ENCODE data around the gene CARD9. TPM values are rescaled to one million over a fixed set of nuclear protein-coding genes. Genes with fewer than 3 reads are reported as not detected.
"Not testable (repeated sequence)": the region's sequence is repeated elsewhere in the genome, so short reads cannot be mapped to it uniquely, and the experiment has no call there.

CARD9 gene
- total and polyA plus RNA-seq, 11 donors = 0.30 to 7.1 (median 0.77) TPM

- H3K36me3 ChIP-seq = peaks cover 0 to 55% (median 50%) of the 10 kb centered on the region in 9 donors
- ATAC-seq = no peak
- H3K27me3 ChIP-seq = no peaks in the 10 kb centered on the region
- TF ChIP-seq POLR2A (IDR thresholded peaks at IDR 0.05) = no peak
- no peak for TF ChIP-seq CTCF (IDR thresholded peaks at IDR 0.05)
- no peak for DNase-seq
- H3K4me1 ChIP-seq = peaks cover 2 to 49% (median 24%) of the 10 kb centered on the region in 12 donors
- intact Hi-C loops (cut with DNase I) = loop anchor here in 1 of 10 donors (10.0 kb wide), 1 partner anchor 73 kb away; no protein-coding TSS in a partner anchor
- H3K4me3 ChIP-seq = no peak overlapping the region
- WGBS, 4 donors = 74 to 90% (median 85%) methylated on average over 7 of the region's 7 CpGs
- H3K9me3 ChIP-seq = no peaks in the 10 kb centered on the region
- H3K27ac ChIP-seq = no peak overlapping the region
Measured at GRCh38 chr9:136407911-136408310, 34.4 kb upstream of the CARD9 start.

GRCh38 chr9:136407061-136407460, 33.6 kb upstream of the CARD9 start:
- not testable (repeated sequence) for H3K9me3 ChIP-seq, H3K4me3 ChIP-seq, H3K27me3 ChIP-seq, H3K27ac ChIP-seq, DNase-seq, ATAC-seq
- Histone ChIP-seq H3K4me1 (peaks cover 2 to 45% (median 22%) of the 10 kb centered on the region in 12 donors), H3K36me3 (peaks cover 0 to 53% (median 50%) of the 10 kb centered on the region in 9 donors)
- WGBS, 4 donors = 92 to 94% (median 93%) methylated on average over 28 of the region's 28 CpGs
- intact Hi-C loops (cut with DNase I) = loop anchor here in 1 of 10 donors (10.0 kb wide), 1 partner anchor 72 kb away; no protein-coding TSS in a partner anchor

GRCh38 chr9:136405904-136406303, 32.4 kb upstream of the CARD9 start:
- H3K27ac ChIP-seq, DNase-seq, H3K27me3 ChIP-seq, H3K4me3 ChIP-seq, ATAC-seq, H3K9me3 ChIP-seq: not testable (repeated sequence)
- intact Hi-C loops (cut with DNase I) = loop anchor here in 1 of 10 donors (10.0 kb wide), 1 partner anchor 71 kb away; no protein-coding TSS in a partner anchor
- 85 to 94% (median 91%) methylated on average over 10 of the region's 10 CpGs for WGBS, 4 donors
- Histone ChIP-seq H3K4me1 (peaks cover 0 to 34% (median 11%) of the 10 kb centered on the region in 12 donors), H3K36me3 (peaks cover 0 to 58% (median 51%) of the 10 kb centered on the region in 9 donors)

- peaks cover 0 to 58% (median 51%) of the 10 kb centered on the region in 9 donors for H3K36me3 ChIP-seq
- DNase-seq = no peak
- no peak for ATAC-seq
- WGBS, 4 donors = 85 to 89% (median 87%) methylated on average over 7 of the region's 7 CpGs
- no peaks in the 10 kb centered on the region for H3K27me3 ChIP-seq
- H3K4me1 ChIP-seq = peaks cover 0 to 37% (median 13%) of the 10 kb centered on the region in 12 donors
- H3K27ac ChIP-seq = no peak overlapping the region
- H3K4me3 ChIP-seq = no peak overlapping the region
- no peaks in the 10 kb centered on the region for H3K9me3 ChIP-seq
- TF ChIP-seq POLR2A (IDR thresholded peaks at IDR 0.05) (no peak), CTCF (IDR thresholded peaks at IDR 0.05) (no peak)
- intact Hi-C loops (cut with DNase I) = loop anchor here in 1 of 10 donors (10.0 kb wide), 1 partner anchor 71 kb away; no protein-coding TSS in a partner anchor
Measured at GRCh38 chr9:136405481-136405880, 32.0 kb upstream of the CARD9 start.

GRCh38 chr9:136404801-136405136, 31.3 kb upstream of the CARD9 start:
- 87 to 93% (median 91%) methylated on average over 14 of the region's 14 CpGs for WGBS, 4 donors
- H3K4me1 ChIP-seq = peaks cover 0 to 38% (median 14%) of the 10 kb centered on the region in 12 donors
- DNase-seq = no peak
- H3K36me3 ChIP-seq = peaks cover 0 to 58% (median 51%) of the 10 kb centered on the region in 9 donors
- no peaks in the 10 kb centered on the region for H3K27me3 ChIP-seq
- TF ChIP-seq POLR2A (IDR thresholded peaks at IDR 0.05) (no peak), CTCF (IDR thresholded peaks at IDR 0.05) (no peak)
- H3K4me3 ChIP-seq = no peak overlapping the region
- intact Hi-C loops (cut with DNase I) = loop anchor here in 5 of 10 donors (5.0 to 10.0 kb wide), 4 partner anchors 33 to 92 kb away; partner anchors contain the start of gene INPP5E (in 1 of the 5)
- H3K9me3 ChIP-seq = no peaks in the 10 kb centered on the region
- no peak for ATAC-seq
- H3K27ac ChIP-seq = peak overlapping the region in 1 of 12 donors; percentile 20

Measured in heart left ventricle (tissue), 16 donors.